Measurements from ENCODE around the gene EIF4G3. TPM values are rescaled to one million over a fixed set of nuclear protein-coding genes. Genes with fewer than 3 reads are reported as not detected.

EIF4G3 gene
- total and polyA plus RNA-seq, 2 donors (not counting 3 experiments of a cell fraction or from before 2014, with no cell fraction given) = 40.7 to 78.5 TPM

DNA sequence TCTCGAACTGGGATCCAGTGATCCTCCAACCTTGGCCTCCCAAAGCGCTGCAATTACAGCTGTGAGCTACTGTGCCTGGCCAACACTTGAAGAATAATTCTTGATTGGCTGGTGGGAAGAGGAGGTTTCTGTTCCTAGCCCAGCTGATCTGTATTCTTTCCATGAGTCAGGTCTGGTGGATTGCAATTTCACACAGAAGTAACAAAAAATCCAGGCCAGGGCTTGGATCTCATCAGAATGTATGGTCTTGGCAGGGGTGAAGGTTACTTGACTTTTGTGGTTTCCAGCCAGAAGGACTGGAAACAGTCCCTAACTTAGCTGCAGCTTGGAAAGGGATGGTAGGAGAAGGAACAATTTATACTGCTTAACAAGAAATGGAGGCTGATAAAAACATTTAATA, 384.5 kb downstream of the EIF4G3 start:
- DNase-seq (ENCODE audit: low read depth, low spot score) (no peak), FAIRE-seq (no peak)
- TF ChIP-seq MYC (IDR thresholded peaks at IDR 0.05; ENCODE audit: low read depth, low read length) (no peak), JUN (IDR thresholded peaks at IDR 0.05; ENCODE audit: borderline replicate concordance, insufficient read depth, insufficient read length, low read depth) (no peak), CTCF (IDR thresholded peaks at IDR 0.05; ENCODE audit: extremely low read depth in 1 of 2, insufficient read depth in 1 of 2, low read depth in 1 of 2, low read length in 2 of 2) (no peak), POLR2AphosphoS5 (IDR thresholded peaks at IDR 0.05; ENCODE audit: insufficient read depth, low read depth, low read length) (no peak)
- Histone ChIP-seq H4K20me1 (replicated peaks; ENCODE audit: control insufficient read depth, extremely low read depth, insufficient read depth, low read length) (no peaks in the 10 kb centered on the region), H3K9me3 (replicated peaks; ENCODE audit: control insufficient read depth, insufficient read depth, low read length) (no peaks in the 10 kb centered on the region), H2AFZ (ENCODE audit: low read depth, low read length) (no peak overlapping the region), H3K27ac (ENCODE audit: insufficient read depth, low read depth, low read length) (no peak overlapping the region), H3K36me3 (ENCODE audit: control insufficient read depth in 2 of 2, extremely low read depth in 1 of 2, insufficient read depth in 2 of 2, low read length in 2 of 2) (no peaks in the 10 kb centered on the region), H3K9ac (replicated peaks; ENCODE audit: extremely low read depth, insufficient read depth, low read length) (no peak overlapping the region), H3K4me1 (ENCODE audit: control insufficient read depth, extremely low read depth, insufficient read depth, low read length) (peaks cover 4% of the 10 kb centered on the region), H3K79me2 (ENCODE audit: control insufficient read depth, insufficient read depth, low read length) (no peaks in the 10 kb centered on the region), H3K4me2 (ENCODE audit: insufficient read depth, low read length) (no peak overlapping the region), H3K4me3 (replicated peaks in 1 of 3; ENCODE audit: insufficient read depth in 1 of 3, low read depth in 1 of 3, low read length in 3 of 3) (no peak overlapping the region), H3K27me3 (ENCODE audit: control insufficient read depth in 2 of 2, insufficient read depth in 2 of 2, low read length in 2 of 2) (no peaks in the 10 kb centered on the region), H3K9me1 (replicated peaks; ENCODE audit: control insufficient read depth, extremely low read depth, insufficient read depth, low read length) (no peaks in the 10 kb centered on the region)
- POLR2A ChIA-PET = no interaction called here
- intact Hi-C loops (cut with micrococcal nuclease) = no loop called here
- BruUV-seq (replicated peaks) = no TSS peak
- CTCF ChIA-PET = interaction anchor here (2.3 kb wide), 1 partner anchor 403 kb away, joined by 7 read pairs; no protein-coding TSS in a partner anchor
- dilution Hi-C loops (cut with MboI; ENCODE audit: extremely low pct_ligation_motif_present, low sequenced_read_pairs) = no loop called here

GRCh38 chr1:20790785-20791184, 385.9 kb downstream of the EIF4G3 start:
- intact Hi-C loops (cut with micrococcal nuclease) (no loop called here), dilution Hi-C loops (cut with MboI; ENCODE audit: extremely low pct_ligation_motif_present, low sequenced_read_pairs) (no loop called here)
- ChIA-PET POLR2A (no interaction called here), CTCF (no interaction called here)
- Histone ChIP-seq H3K4me3 (replicated peaks in 1 of 3; ENCODE audit: insufficient read depth in 1 of 3, low read depth in 1 of 3, low read length in 3 of 3) (no peak overlapping the region), H3K4me2 (ENCODE audit: insufficient read depth, low read length) (no peak overlapping the region), H3K36me3 (ENCODE audit: control insufficient read depth in 2 of 2, extremely low read depth in 1 of 2, insufficient read depth in 2 of 2, low read length in 2 of 2) (no peaks in the 10 kb centered on the region), H3K9ac (replicated peaks; ENCODE audit: extremely low read depth, insufficient read depth, low read length) (no peak overlapping the region), H3K79me2 (ENCODE audit: control insufficient read depth, insufficient read depth, low read length) (peaks cover 7% of the 10 kb centered on the region), H2AFZ (ENCODE audit: low read depth, low read length) (no peak overlapping the region), H3K27me3 (ENCODE audit: control insufficient read depth in 2 of 2, insufficient read depth in 2 of 2, low read length in 2 of 2) (no peaks in the 10 kb centered on the region), H3K4me1 (ENCODE audit: control insufficient read depth, extremely low read depth, insufficient read depth, low read length) (peaks cover 4% of the 10 kb centered on the region), H4K20me1 (replicated peaks; ENCODE audit: control insufficient read depth, extremely low read depth, insufficient read depth, low read length) (no peaks in the 10 kb centered on the region), H3K9me1 (replicated peaks; ENCODE audit: control insufficient read depth, extremely low read depth, insufficient read depth, low read length) (no peaks in the 10 kb centered on the region), H3K27ac (ENCODE audit: insufficient read depth, low read depth, low read length) (no peak overlapping the region), H3K9me3 (replicated peaks; ENCODE audit: control insufficient read depth, insufficient read depth, low read length) (no peaks in the 10 kb centered on the region)
- DNase-seq (ENCODE audit: low read depth, low spot score) (no peak), FAIRE-seq (no peak)
- TF ChIP-seq CTCF (IDR thresholded peaks at IDR 0.05; ENCODE audit: extremely low read depth in 1 of 2, insufficient read depth in 1 of 2, low read depth in 1 of 2, low read length in 2 of 2) (no peak), MYC (IDR thresholded peaks at IDR 0.05; ENCODE audit: low read depth, low read length) (no peak), POLR2AphosphoS5 (IDR thresholded peaks at IDR 0.05; ENCODE audit: insufficient read depth, low read depth, low read length) (no peak), GATA2 (IDR thresholded peaks at IDR 0.05; ENCODE audit: insufficient read depth, insufficient read length, low read depth, low read length) (no peak), POLR2A (IDR thresholded peaks at IDR 0.05; ENCODE audit: low read depth, low read length) (no peak), FOS (IDR thresholded peaks at IDR 0.05; ENCODE audit: borderline replicate concordance, insufficient read depth, low read length) (no peak), JUN (IDR thresholded peaks at IDR 0.05; ENCODE audit: borderline replicate concordance, insufficient read depth, insufficient read length, low read depth) (no peak), MAX (IDR thresholded peaks at IDR 0.05; ENCODE audit: insufficient read depth, insufficient read length) (no peak), EZH2 (IDR thresholded peaks at IDR 0.05; ENCODE audit: borderline replicate concordance, low read depth, low read length, severe bottlenecking) (no peak)
- BruUV-seq (replicated peaks) = no TSS peak

Data from endothelial cell of umbilical vein (primary cell).